Choroid plexus epithelial cell (primary cell): ENCODE results near the gene PAOX.

ENCODE experiments used
- DNase-seq: peaks from one replicate; pipeline ENCODE4 v3.0.0-alpha.2; 2010; ENCODE audit warnings: low read depth
- H3K4me3 ChIP-seq: 2 replicates; pipeline ENCODE4 v1.5.1; 2011; ENCODE audit warnings: low read depth, mild to moderate bottlenecking, control low read depth, low read length, moderate library complexity
- CTCF ChIP-seq: conservative IDR thresholded peaks from 2 replicates; pipeline ENCODE4 v1.5.1; 2011; ENCODE audit warnings: low read depth, mild to moderate bottlenecking, control low read depth, inconsistent platforms, low read length, moderate library complexity

PAOX gene

GRCh38 chr10:133379152-133379800 is at the start of gene PAOX:
PAOX (plus strand) TSS chr10:133379262; CDS start chr10:133379317, 55 bp downstream.
- TF ChIP-seq CTCF: no peak
- peak within 1 kb of the TSS; percentile 72 for H3K4me3 ChIP-seq
- DNase-seq: peak; percentile 65

GRCh38 chr10:133329491-133330202 is 49.4 kb upstream of the PAOX start:
- H3K4me3 ChIP-seq: peak overlapping the region; percentile 22

GRCh38 chr10:133332936-133333699 is 45.9 kb upstream of the PAOX start:
- H3K4me3 ChIP-seq: no peak overlapping the region
- DNase-seq: no peak
- TF ChIP-seq CTCF: no peak

More at GRCh38 chr10:133329491-133330202, 49.4 kb upstream of the PAOX start:
- peak; percentile 93 for DNase-seq
- peak; percentile 90 for TF ChIP-seq CTCF

GRCh38 chr10:133334503-133335245 is 44.4 kb upstream of the PAOX start:
- peak overlapping the region; percentile 46 for H3K4me3 ChIP-seq
- peak; percentile 26 for DNase-seq
- no peak for TF ChIP-seq CTCF

GRCh38 chr10:133335246-133336117 is 43.6 kb upstream of the PAOX start:
- TF ChIP-seq CTCF: no peak
- DNase-seq: peak; percentile 73
- peak overlapping the region; percentile 46 for H3K4me3 ChIP-seq

- H3K4me3 ChIP-seq: no peak overlapping the region
- DNase-seq: no peak
These were observed 42.9 kb upstream of the PAOX start for GRCh38 chr10:133336118-133336576.

More at GRCh38 chr10:133336118-133336576, 42.9 kb upstream of the PAOX start:
- no peak for TF ChIP-seq CTCF
